HG02840 (cell line): ENCODE measurements around the gene KRTAP10-1.
"Not testable (repeated sequence)": the region's sequence is repeated elsewhere in the genome, so short reads cannot be mapped to it uniquely, and the experiment has no call there.

Source experiments
- ATAC-seq: cut with Tn5 transposase; IDR thresholded peaks from one replicate; pipeline ENCODE4 v1.9.1; 2021; ENCODE audit warnings: mild to moderate bottlenecking, moderate library complexity, moderate number of reproducible peaks; ENCODE audit not compliant: unreplicated experiment, low FRiP score

The KRTAP10-1 gene, protein sequence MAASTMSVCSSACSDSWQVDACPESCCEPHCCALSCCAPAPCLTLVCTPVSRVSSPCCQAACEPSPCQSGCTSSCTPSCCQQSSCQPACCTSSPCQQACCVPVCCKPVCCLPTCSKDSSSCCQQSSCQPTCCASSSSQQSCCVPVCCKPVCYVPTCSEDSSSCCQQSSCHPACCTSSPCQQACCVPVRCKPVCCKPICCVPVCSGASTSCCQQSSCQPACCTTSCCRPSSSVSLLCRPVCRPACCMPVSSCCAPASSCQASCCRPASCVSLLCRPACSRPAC

GRCh38 chr21:44539991-44540666, at the start of gene KRTAP10-1:
KRTAP10-1 (minus strand) TSS chr21:44540195; CDS start chr21:44540150, 45 bp downstream.
- no peak for ATAC-seq

DNA sequence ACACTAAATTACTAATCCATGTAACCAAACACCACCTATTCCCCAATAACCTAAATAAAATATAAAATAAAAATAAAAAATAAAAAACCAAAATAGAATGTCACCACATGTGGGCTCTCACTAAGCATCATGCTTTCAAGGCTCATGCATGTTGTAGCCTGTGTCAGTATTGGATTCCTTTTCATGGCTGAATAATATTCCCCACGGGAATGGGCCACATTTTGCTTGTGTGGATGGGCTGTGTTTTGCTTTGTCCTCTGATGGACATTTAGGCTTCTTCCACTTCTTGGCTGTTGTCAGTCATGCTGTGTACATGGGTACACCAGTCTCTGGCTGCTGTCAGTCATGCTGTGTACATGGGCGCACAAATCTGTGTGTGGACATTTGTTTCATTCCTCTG, 49.1 kb upstream of the KRTAP10-1 start:
- no peak for ATAC-seq

GRCh38 chr21:44585892-44586291, 45.9 kb upstream of the KRTAP10-1 start:
- no peak for ATAC-seq

DNA sequence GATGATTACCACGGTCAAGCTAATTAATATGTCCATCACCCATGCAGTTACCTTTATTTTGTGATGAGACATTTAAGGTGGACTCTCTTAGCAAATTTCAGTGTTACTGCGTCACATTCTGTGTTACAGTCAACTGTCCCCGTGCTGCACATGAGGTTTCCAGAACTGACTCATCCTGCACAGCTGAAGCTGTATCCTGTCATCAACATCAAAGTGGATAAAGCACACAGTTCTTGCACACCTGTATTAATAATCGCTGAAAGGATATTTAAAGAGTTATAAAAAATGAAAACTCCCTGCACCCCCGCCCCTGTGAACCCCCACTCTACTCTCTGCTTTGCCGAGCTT, 43.8 kb upstream of the KRTAP10-1 start:
- no peak for ATAC-seq

- ATAC-seq = no peak
These were observed 43.2 kb upstream of the KRTAP10-1 start for GRCh38 chr21:44583089-44583799.

DNA sequence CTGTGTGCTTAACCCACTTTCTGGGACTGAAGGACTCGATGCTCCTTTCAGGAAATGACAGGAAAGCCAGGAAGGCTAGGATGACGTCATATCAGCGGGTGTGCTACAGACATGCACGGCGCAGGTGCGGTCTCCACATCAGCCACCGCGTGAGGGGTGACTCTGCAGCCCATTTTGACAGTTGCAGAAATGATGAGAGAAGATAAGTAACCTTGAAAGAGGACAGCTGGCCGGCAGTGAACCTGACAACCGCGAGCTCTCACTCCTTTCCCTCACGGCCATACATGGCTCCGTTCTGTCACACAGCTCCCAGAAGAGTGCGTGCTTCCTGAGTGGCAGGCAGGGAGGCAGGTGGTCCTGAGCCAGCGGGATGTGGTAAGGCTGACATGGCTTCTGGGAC, 42.1 kb upstream of the KRTAP10-1 start:
- ATAC-seq = no peak

DNA sequence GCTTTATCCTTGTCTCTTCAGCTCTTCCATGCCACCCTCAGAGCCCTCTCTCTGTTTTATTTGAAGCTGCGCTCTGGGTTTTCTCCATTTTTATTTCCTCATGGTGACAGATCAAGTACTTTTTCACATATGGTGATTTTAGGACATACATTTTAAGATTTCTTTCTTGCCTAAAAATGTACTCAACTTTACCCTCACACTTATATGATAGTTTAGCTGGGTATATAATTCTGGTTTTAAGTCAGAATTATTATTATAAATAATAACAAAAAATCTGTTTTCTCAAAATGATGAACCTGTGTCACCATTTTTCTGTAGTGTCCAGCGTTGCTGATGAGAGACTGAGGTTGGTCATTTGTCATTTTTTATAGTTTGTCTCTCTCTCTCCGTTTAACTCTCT, 41.2 kb upstream of the KRTAP10-1 start:
- ATAC-seq = no peak

DNA sequence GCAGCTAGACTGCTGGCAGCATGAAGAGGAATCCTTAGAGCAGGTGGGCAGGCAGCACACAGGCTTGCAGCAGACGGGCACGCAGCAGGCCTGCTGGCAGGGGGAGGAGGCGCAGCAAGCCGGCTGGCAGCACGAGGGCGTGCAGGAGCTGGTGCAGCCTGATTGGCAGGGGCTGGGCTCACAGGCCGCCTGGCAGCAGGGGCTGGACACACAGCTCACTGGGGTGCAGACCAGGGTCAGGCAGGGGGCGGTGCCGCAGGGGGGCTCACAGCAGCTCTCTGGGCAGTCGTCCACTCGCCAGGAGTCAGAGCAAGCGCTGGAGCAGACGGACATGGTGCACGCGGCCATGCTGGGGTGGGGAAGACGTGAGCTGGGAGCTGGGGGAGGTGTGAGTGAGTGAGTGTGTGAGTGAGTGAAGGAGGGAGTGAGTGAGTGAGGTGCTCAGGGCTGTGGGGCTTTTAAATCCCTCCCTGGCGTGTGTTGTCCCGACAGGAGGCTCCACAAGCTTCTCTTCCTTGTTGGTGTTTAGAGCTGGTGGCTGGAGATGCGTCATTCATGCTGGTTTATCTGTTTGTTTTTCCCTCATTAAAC, 40.3 kb upstream of the KRTAP10-1 start, which contains the start of gene KRTAP10-5:
Gene KRTAP10-5, minus strand, starts transcription at position 374 of the 591 bp plus-strand sequence. Its CDS starts 26 bp downstream, at position 348.
- ATAC-seq = not testable (repeated sequence)

DNA sequence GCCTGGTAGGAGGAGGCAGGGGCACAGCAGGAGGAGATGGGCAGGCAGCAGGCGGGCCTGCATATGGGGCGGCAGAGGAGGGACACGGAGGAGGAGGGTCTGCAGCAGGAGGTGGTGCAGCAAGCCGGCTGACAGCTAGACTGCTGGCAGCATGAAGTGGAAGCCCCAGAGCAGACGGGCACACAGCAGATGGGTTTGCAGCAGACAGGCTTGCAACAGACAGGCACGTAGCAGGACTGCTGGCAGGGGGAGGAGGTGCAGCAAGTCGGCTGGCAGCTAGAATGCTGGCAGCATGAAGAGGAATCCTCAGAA, 39.8 kb upstream of the KRTAP10-1 start:
- no peak for ATAC-seq

DNA sequence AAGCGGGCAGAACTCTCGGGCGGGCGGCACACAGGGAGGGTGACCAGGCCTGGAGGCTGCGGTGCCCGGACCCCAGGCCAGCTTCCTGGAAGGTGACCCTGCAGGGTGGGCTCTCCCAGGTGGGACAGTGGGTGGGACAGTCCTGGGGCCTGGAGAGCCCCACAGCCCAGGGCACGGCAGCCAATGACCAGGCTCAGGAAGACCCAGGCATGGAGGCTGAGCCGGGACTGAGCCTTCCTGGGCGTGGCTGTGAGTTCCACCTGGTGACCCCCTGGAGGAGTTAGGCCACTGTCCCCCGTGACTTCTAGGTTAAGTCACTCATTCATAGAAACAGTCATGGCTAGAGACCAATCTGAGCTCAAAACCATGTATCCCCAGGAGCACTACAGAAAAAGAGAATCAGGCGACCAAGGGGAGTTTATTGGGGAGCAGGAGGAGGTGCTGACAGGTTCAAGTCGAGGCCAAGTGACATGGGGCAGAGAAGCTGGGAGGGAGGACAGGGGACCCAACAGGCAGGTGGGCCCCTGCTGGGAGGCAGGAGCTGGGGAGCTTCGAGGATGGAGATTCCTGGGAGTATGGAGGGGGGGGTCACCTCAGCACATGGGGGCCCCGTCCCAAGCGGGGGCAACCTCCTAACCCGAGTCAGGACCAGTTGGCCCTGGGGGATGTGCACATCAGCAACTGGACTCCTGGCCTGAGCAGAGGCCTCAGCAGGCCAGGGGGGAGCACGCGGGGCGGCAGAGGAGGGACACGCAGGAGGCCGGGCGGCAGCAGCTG, 39.2 kb upstream of the KRTAP10-1 start:
- ATAC-seq = no peak

DNA sequence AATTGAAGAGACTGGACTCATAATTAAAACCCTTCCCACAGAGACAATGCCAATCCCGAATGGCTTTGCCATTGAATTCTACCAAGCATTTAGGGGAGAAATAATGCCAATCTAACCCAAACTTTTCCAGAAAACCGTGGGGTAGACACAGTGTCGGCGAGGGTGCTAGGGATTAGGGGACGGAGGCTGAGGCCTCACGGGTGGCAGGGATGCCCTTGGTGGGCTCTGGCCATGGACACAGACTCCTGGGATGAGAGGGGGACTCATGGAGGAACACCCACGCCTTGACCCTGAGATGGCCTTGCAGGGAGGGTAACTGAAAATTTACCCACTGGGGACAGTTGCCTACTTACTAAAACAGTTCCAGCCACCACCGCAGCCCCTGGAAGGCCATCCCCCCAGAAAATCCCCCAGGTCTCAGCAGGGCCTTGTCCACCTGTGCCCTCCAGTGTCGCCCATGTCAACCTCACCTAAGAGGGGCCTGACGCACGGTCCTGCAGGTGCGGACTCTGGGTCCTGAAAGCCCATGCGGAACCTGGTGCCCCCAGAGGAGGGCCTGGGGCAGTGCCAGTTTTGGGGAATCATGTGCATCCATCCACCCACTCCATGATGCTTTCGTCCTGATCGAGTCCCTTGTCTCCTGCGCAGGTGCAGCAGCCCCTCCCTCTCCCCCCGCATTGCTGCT, 38.5 kb upstream of the KRTAP10-1 start:
- no peak for ATAC-seq

- ATAC-seq = no peak
These were observed 36.0 kb upstream of the KRTAP10-1 start for GRCh38 chr21:44576025-44576420.

GRCh38 chr21:44575307-44576024, 35.5 kb upstream of the KRTAP10-1 start:
- ATAC-seq = no peak

DNA sequence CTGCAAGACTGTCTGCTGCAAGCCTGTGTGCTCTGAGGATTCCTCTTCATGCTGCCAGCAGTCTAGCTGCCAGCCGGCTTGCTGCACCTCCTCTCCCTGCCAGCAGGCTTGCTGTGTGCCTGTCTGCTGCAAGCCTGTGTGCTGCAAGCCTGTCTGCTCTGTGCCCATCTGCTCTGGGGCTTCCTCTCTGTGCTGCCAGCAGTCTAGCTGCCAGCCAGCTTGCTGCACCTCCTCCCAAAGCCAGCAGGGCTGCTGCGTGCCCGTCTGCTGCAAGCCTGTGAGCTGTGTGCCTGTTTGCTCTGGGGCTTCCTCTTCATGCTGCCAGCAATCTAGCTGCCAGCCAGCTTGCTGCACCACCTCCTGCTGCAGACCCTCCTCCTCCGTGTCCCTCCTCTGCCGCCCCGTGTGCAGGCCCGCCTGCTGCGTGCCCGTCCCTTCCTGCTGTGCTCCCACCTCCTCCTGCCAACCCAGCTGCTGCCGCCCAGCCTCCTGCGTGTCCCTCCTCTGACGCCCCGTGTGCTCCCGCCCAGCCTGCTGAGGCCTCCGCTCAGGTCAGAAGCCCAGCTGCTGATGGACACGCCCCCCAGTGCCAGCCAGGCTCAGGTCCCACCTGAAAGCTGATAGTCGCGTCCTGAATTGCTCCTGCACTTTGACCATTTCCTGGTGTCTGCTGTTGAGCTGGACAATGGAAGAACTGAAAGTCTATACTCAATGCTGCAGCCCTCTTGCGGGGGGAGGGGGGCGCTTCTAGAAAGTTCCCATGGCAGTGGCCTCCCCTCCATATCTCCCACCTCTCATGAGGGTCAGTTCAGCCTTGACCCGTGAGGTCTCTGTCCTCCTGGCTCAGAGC, 34.7 kb upstream of the KRTAP10-1 start:
- no peak for ATAC-seq

DNA sequence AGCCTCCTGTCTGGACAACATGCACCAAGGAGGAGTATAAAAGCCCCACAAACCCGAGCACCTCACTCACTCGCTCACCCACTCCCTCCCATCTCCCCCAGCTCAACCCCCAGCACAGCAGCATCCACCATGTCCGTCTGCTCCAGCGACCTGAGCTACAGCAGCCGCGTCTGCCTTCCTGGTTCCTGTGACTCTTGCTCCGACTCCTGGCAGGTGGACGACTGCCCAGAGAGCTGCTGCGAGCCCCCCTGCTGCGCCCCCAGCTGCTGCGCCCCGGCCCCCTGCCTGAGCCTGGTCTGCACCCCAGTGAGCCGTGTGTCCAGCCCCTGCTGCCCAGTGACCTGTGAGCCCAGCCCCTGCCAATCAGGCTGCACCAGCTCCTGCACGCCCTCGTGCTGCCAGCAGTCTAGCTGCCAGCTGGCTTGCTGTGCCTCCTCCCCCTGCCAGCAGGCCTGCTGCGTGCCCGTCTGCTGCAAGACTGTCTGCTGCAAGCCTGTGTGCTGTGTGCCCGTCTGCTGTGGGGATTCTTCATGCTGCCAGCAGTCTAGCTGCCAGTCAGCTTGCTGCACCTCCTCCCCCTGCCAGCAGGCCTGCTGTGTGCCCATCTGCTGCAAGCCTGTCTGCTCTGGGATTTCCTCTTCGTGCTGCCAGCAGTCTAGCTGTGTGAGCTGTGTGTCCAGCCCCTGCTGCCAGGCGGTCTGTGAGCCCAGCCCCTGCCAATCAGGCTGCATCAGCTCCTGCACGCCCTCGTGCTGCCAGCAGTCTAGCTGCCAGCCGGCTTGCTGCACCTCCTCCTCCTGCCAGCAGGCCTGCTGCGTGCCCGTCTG, 33.8 kb upstream of the KRTAP10-1 start, which contains the start of gene KRTAP10-4:
Gene KRTAP10-4, plus strand, starts transcription at position 100 of the 827 bp plus-strand sequence. Its CDS starts 30 bp downstream, at position 130.
- ATAC-seq = not testable (repeated sequence)

DNA sequence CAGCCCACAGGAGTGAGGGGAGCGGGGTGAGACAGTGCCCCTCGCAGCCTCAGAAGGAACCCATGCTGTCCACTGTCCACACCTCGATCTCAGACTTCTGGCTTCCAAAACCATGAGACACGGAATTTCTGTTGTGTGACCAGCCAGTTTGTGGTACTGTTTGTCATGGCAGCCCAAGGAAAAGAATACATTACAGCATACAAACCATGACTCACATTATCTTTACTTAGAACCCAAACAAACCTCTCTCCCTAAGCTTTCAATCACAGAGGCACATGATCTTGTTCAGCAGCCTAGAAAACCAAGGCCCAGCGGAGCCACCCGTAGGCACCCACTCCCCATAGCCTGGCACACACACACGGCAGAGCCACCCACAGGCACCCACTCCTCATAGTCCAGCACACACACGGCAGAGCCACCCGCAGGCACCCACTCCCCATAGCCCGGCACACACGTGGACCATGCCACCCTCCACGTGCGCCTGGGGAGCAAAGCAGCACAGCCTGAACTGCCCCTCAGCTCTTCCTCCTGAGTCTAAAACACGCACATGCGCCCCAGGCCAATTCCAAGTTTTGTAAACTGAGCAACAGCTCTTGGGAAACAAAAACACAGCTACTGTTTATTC, 33.1 kb upstream of the KRTAP10-1 start:
- no peak for ATAC-seq
